SK-N-SH (cell line): Measurements from ENCODE around the gene SHLD2.
"Not testable (repeated sequence)": the region's sequence is repeated elsewhere in the genome, so short reads cannot be mapped to it uniquely, and the experiment has no call there.

Experiments used
- CTCF ChIP-seq: fragments of 200-600 bp; sonication (generic); IDR thresholded peaks from 2 replicates; pipeline ENCODE4 v1.6.1; 2017; ENCODE audit warnings: antibody characterized with exemption, mild to moderate bottlenecking, moderate library complexity
- EZH2phosphoT487 ChIP-seq: fragments of 200-600 bp; sonication (generic); IDR thresholded peaks from 2 replicates; pipeline ENCODE4 v1.6.1; 2017; ENCODE audit warnings: low read depth, mixed run types, mild to moderate bottlenecking, antibody characterized with exemption, moderate library complexity, borderline replicate concordance
- GABPA ChIP-seq: IDR thresholded peaks from 2 replicates; pipeline ENCODE4 v1.4.0; 2012; ENCODE audit warnings: low read depth, mild to moderate bottlenecking
- MXI1 ChIP-seq: IDR thresholded peaks from 2 replicates; pipeline ENCODE4 v1.6.1; 2012; ENCODE audit warnings: mild to moderate bottlenecking, low read depth, low read length, improper control_type of control experiment
- POLR2AphosphoS5 ChIP-seq: IDR thresholded peaks from 2 replicates; pipeline ENCODE4 v1.6.1; 2012; ENCODE audit warnings: low read depth, low read length
- RAD21 ChIP-seq: IDR thresholded peaks from 2 replicates; pipeline ENCODE4 v1.6.1; 2012; ENCODE audit warnings: mild to moderate bottlenecking, low read length
- SIN3A ChIP-seq: IDR thresholded peaks from 2 replicates; pipeline ENCODE4 v1.6.1; 2012; ENCODE audit warnings: low read depth, mild to moderate bottlenecking, low read length, moderate library complexity, borderline replicate concordance
- TF ChIP-seq, protein P1 (sequence below): fragments of 150-350 bp; IDR thresholded peaks from 2 replicates; pipeline ENCODE4 v1.6.1; 2017; ENCODE audit warnings: antibody characterized with exemption, low read length, low read depth, borderline replicate concordance

DNA sequence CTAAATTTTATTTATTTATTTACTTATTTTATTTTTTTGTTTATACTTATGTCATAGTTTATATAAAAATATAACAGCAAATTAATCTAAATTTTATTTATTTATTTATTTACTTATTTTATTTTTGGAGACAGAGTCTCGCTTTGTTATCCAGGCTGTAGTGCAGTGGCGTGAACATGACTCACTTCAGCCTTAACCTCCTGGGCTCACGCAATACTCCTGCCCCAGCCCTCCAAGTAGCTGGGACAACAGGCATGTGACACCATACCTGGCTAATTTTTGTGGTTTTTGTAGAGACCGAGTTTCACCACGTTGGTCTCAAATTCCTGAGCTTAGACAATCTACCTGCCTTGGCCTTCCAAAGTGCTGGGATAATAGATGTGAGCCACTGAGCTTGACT is 115.3 kb downstream of the SHLD2 start:
- not testable (repeated sequence) for TF ChIP-seq POLR2AphosphoS5, GABPA, EZH2phosphoT487, SIN3A, MXI1, RAD21, CTCF
- TF ChIP-seq, protein P1, sequence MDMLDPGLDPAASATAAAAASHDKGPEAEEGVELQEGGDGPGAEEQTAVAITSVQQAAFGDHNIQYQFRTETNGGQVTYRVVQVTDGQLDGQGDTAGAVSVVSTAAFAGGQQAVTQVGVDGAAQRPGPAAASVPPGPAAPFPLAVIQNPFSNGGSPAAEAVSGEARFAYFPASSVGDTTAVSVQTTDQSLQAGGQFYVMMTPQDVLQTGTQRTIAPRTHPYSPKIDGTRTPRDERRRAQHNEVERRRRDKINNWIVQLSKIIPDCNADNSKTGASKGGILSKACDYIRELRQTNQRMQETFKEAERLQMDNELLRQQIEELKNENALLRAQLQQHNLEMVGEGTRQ: not testable (repeated sequence)
